ENCODE data around the gene SLC6A8.
A peak's percentile ranks its signal among the peaks of the same experiment; 100 is the strongest.
"Not testable (repeated sequence)": the region's sequence is repeated elsewhere in the genome, so short reads cannot be mapped to it uniquely, and the experiment has no call there.

The SLC6A8 gene

GRCh38 chrX:153694256-153694655, 6.5 kb downstream of the SLC6A8 start:
- peak; percentile 50 for DNase-seq

GRCh38 chrX:153694687-153695270, 7.1 kb downstream of the SLC6A8 start:
- DNase-seq = peak; percentile 52

GRCh38 chrX:153696100-153696499, 8.4 kb downstream of the SLC6A8 start:
- DNase-seq = no peak

- DNase-seq = not testable (repeated sequence)
Observed at GRCh38 chrX:153696538-153696937, 8.8 kb downstream of the SLC6A8 start.

GRCh38 chrX:153696986-153697722, 9.4 kb downstream of the SLC6A8 start:
- peak; percentile 43 for DNase-seq

GRCh38 chrX:153697924-153698865, 10.5 kb downstream of the SLC6A8 start:
- DNase-seq = no peak

GRCh38 chrX:153699210-153699783, 11.6 kb downstream of the SLC6A8 start:
- DNase-seq = not testable (repeated sequence)

GRCh38 chrX:153699784-153700371, 12.2 kb downstream of the SLC6A8 start:
- DNase-seq = peak; percentile 46

GRCh38 chrX:153700376-153700945, 12.7 kb downstream of the SLC6A8 start:
- DNase-seq = peak; percentile 45

- DNase-seq = no peak
Observed at GRCh38 chrX:153700967-153701366, 13.2 kb downstream of the SLC6A8 start.

GRCh38 chrX:153701706-153702105, 14.0 kb downstream of the SLC6A8 start:
- DNase-seq = no peak

GRCh38 chrX:153702336-153703035, 14.8 kb downstream of the SLC6A8 start:
- DNase-seq = peak; percentile 45

- no peak for DNase-seq
Observed at GRCh38 chrX:153703036-153703370, 15.3 kb downstream of the SLC6A8 start.

- DNase-seq = no peak
Observed at GRCh38 chrX:153704021-153704526, 16.3 kb downstream of the SLC6A8 start.

- DNase-seq = not testable (repeated sequence)
Observed at GRCh38 chrX:153704631-153705402, 17.1 kb downstream of the SLC6A8 start.

GRCh38 chrX:153705403-153706060, 17.8 kb downstream of the SLC6A8 start:
- peak; percentile 45 for DNase-seq

- DNase-seq = no peak
Observed at GRCh38 chrX:153706799-153707198, 19.1 kb downstream of the SLC6A8 start.

- no peak for DNase-seq
Observed at GRCh38 chrX:153707406-153707805, 19.7 kb downstream of the SLC6A8 start.

GRCh38 chrX:153708415-153708814, 20.7 kb downstream of the SLC6A8 start:
- DNase-seq = peak; percentile 94
